Fibroblast of the conjunctiva (primary cell): ENCODE results near the gene HSPA1A.

Experiments
- DNase-seq: peaks from one replicate; pipeline ENCODE4 v3.0.0-alpha.2; 2010; ENCODE audit warnings: low read depth

HSPA1A gene

DNA sequence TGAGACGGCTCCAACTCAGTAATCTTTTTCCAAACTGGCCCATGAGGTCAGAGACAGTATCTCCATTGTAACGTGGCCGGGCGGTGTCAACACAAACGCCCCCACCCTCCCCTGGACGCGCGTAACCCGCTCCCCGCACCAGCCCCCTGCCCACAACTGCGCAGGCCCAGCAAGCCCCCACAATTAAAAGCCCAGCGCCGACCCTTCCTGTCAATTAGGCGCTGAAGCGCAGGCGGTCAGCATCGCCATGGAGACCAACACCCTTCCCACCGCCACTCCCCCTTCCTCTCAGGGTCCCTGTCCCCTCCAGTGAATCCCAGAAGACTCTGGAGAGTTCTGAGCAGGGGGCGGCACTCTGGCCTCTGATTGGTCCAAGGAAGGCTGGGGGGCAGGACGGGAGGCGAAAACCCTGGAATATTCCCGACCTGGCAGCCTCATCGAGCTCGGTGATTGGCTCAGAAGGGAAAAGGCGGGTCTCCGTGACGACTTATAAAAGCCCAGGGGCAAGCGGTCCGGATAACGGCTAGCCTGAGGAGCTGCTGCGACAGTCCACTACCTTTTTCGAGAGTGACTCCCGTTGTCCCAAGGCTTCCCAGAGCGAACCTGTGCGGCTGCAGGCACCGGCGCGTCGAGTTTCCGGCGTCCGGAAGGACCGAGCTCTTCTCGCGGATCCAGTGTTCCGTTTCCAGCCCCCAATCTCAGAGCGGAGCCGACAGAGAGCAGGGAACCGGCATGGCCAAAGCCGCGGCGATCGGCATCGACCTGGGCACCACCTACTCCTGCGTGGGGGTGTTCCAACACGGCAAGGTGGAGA is at the start of gene HSPA1A, which contains the start of gene HSPA1L:
TSS of gene HSPA1A (plus strand) at position 519 of the 814 bp plus-strand sequence. CDS start at position 733, 214 bp downstream.
TSS of gene HSPA1L (minus strand) at position 259 of the 814 bp plus-strand sequence. CDS start 3,311 bp downstream, outside the sequence.
- DNase-seq = peak; percentile 92

DNA sequence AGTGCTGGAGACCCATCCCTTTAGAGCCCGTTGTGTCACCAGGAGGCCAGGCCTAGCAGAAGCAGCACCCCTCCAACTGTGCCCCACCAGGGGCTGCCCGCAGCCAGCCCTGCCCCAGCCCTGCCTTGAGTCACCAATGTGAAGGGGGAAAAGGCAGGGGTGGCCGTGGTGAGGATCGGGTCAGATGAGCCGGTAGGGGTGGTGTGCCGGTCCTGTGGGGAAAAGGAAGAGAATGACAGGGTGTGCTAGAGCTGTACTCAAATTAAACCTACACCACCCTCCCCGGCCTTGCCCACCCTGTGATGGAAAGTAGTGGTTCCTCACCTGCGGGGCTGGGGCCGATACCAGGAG is 49.8 kb upstream of the HSPA1A start:
- no peak for DNase-seq

DNA sequence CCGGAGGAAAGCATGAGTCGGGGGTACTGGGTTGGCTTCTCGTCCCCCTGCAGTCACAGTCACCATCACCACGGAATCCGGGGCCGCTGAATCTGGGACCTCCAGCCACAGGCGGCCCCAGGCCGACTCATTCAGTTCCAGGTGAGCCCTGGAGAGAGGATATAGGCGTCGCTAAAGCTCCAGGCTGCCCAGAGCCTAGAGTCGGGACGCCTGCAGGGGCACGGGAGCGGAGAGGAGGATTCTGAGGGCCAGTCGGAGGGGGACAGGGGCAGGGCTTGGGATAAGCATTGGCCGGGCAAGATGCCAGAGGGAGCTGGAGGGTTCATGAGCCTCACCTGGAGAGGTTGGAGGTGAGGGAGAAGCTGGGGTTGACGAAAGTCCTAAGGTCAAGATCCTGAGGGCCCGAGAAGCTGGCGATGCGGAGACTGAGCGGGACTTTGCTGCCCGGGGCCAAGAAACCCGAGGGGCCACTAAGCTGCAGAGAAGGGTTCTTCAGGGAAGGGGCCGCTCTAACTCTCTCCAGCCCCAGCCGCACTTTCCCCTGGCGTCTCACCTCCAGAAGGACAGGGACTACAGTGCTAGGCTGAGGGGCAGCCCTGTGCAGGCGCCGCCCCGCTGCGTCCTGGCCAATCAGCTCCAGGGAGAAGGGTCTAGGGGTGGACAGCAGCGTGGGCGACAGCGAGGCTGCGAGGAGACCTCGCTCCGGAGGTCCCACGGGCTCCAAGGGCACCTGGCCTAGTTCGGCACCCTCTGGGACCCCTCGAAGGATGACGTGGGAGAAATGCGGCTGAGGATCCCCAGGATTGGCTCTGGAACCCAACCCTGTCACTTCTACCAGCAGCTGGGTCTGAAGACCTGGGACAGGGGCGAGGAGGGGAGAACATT is 49.2 kb upstream of the HSPA1A start:
- DNase-seq = no peak

DNA sequence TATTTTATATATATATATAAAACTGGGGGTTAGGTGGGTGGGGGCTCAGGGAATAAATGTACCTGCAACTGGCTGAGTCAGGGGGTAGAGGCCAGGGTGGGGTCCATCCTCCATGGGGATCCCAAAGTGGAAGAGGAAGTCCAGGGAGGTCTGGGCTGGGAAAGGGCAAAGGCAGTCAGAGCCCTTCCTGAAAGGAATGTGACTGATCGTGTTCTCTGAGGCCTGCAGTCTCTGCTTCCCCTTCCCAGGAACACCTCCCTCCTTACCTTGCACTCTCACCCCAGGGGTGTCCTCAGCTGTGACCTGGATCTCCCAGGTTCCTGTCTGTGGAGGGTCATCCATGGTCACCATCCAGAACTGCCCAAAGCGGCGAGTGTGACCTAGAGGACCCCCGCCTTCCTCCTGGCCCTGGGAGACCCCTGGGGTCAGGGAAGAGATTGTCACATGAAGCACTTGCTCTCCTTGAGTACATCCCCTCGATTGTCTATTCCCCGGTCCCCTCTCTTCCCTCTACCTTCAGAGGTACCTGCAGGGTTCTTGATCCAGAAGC is 48.2 kb upstream of the HSPA1A start:
- no peak for DNase-seq

DNA sequence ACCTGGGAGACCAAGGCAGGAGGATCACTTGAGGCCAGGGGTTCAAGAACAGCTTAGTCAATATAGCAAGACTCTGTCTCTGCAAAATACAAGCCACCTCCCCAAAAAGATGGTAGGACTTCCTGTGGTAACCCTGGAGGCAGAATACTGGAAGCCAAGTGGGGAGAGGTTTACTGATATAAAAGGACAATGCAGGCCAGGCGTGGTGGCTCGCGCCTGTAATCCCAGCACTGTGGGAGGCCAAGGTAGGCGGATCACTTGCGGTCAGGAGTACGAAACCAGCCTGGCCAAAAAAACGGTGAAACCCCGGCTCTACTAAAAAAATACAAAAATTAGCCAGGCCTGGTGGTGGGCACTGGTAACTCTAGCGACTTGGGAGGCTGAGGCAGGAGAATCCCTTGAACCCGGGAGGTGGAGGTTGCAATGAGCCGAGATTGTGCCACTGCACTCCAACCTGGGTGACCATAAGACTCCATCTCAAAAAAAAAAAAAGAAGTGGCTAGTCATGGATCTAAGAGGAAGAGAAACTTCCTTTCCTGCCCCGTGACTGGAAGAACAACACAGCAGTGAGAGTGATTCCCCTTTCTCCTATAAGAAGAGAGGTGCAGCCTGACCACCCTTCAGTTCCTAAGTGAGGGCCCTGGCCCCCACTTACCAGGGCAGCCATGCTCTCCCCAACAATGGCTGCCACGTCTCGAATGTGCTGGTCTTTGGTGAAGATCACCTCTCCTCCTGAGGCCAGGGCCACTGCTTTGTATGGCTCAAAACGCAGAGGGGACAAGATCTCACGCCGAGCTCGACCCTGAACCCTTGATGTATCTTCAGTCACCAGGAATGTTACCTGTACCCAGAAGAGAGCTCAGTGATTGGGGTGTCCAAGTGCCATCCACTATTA is 46.7 kb upstream of the HSPA1A start:
- DNase-seq = no peak

DNA sequence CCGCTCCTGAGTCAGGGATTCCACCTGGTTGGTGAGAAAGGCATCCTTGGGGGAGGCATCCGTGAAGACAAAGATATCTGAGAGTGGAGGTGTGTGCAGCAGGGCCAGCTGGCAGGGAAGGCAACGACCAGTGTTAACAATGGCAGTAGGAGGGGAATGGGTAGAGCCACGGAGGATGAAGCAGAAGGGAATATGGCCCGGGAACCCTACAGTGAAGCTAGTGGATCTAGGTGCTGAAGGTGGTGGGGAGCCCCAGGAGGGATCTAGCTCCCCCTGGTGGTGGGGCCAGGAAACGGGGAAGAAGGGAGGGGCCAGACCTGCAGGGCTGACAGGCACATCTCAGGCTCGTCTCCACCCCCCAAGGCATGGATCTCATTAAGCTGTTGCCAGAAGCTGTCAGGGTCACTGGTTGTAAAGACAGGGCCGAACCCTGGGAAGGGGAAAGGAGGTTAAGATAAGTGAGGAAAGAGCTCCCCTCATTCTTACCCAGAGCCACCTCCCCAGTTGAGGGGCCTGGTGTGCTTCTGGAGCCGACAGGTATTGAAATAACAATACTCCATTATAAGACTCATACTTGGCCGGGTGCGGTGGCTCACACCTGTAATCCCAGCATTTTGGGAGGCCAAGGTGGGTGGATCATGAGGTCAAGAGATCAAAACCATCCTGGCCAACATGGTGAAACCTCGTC is 45.5 kb upstream of the HSPA1A start:
- no peak for DNase-seq

DNA sequence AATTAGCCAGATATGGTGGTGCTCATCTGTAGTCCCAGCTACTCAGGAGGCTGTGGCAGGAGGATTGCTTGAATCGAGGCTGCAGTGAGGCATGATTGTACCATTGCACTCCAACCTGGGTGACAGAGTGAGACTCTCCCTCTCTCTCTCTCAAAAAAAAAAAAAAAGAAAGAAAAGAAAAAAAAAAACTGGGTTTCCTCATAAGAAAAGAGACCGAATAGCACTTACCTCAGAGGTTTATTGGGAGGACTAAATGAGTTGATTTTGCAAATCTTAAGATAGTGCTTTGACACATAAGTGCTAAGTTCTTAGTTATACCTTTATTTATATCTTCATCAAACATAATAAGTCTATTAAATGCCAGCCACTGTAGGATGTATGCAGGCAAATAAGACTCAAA is 44.5 kb upstream of the HSPA1A start:
- DNase-seq = no peak

DNA sequence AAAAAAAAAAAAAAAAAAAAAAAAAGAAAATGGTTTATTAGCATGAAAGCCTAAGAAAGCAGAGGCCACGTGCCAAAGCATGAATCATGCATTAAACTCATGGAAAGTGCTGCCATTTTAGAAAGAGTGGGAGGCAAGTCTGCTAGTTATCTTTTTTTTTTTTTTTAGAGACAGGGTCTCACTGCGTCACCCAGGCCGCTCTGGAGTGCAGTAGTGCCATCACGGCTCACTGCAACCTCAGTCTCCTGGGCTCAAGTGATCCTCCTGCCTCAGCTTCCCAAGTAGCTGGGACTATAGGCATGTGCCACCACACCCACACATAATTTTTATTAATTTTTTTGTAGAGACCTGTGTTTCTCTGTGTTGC is 43.4 kb upstream of the HSPA1A start:
- no peak for DNase-seq

DNA sequence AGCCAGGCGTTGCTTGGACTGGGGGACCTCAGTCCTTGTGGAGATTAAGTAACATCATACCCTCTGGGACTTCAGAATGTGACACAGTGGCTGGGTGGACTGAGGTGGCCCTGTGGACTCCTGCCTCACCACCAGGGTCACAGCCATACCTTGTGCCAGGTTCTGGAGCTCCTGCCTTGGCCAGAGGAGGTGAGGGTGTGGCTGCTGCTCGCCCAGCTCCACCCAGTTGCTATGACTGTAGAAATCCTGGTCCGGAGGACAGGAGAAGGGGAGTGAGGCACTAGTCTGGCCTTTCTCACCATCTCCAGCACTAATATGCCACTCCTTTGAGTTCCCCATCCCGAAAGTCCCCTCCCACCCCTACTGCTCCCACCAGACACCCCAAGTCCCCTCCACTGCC is 40.2 kb upstream of the HSPA1A start:
- no peak for DNase-seq

DNA sequence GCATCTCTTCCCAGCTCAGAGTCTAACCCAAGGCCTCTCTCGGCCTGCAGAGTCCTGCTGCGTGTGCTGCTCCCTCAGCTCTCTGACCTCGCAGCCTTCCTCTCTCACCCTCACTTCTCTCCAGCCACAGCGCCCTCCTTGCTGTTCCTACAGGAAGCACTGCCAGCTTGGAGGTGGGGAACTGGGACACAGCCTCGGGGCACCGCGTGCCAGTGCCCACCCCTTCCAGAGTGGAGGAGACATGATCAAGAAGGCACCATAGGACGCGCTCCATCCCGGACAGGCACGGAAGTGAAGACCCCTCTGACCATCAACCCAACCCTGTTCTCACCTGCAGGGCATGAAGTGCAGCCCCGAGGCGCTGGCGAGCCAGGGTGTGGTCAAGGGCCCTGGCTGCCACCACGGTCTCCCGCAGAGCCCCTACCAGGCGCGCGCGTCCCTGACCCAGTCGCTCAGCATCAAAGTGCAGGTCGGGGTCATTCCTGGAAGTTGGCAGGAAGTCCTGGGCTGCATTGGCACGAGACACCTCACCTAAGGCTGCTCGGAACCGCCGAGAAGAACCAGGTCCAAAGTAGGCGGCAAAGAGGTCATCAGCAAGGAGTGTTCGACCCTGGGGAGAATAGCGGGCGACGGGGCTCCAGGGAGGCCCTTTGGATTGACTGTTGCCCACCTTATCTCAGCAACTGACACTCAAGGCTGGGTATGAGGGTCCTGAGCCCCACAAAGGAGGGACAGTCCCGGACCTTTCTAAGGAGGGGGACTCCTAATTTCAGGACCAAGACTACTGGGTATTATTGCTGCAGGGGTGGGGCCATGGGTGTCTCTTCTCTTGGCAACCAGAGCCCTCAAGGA is 39.5 kb upstream of the HSPA1A start:
- no peak for DNase-seq

DNA sequence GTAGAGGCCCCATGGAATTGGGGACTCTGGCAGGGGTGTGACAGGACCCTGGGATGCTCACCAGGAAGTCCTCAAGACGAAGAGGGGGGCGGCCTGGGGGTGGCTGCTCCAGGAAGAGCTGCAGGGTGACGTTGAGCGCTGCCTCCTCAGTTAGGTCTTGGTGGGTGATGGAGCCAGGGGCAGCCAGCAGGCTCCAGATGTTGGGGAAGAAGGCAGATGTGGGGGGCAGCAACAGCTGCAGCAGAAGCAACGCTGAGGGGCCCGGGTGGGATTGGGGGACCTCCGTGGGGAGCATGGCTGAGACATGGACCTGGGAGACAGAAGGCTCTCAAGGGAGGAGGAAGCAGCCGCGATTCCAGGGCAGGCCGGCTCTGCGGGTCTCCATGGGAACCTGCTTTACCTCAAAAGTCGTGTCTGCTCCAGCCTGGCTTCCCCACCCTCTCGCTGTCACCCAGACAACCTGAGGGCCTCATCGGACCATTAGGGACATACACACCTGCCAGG is 38.8 kb upstream of the HSPA1A start:
- DNase-seq = no peak

DNA sequence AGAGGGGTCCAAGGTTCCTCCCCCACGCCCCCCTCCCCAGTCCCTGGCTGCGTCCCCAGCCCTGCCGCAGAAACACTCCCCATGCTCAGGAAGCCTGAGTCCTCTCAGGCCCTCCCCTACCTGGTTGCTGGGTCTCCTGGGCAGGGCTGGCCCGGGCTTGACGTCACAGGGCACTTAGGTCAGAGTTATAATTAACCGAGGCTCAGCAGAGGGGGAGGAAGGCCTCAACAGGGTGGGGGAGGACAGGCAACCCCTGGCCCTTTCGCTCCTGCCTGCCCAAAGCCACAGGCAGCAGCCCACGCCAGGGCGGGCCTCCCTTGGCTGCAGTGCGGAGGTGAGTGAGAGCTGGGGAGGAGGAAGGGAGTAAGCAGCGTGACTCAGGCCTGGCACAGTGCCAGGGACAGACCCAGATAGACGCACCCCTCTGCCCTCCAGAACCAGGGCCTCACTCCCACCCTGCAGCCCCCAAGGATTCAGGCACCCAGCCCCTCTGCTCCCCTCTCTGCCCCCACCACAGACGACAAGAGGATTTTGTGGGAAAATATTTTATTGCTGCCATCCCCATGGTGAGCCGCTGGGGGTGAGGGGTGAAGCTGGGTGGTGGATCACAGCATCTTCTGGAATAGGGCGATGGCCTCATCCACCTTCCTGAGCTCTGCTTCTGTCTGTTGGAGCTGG is 38.2 kb upstream of the HSPA1A start, which contains the start of gene VWA7:
TSS of gene VWA7 (minus strand) at position 340 of the 678 bp plus-strand sequence. CDS start 549 bp downstream, outside the sequence.
- DNase-seq = peak; percentile 37

DNA sequence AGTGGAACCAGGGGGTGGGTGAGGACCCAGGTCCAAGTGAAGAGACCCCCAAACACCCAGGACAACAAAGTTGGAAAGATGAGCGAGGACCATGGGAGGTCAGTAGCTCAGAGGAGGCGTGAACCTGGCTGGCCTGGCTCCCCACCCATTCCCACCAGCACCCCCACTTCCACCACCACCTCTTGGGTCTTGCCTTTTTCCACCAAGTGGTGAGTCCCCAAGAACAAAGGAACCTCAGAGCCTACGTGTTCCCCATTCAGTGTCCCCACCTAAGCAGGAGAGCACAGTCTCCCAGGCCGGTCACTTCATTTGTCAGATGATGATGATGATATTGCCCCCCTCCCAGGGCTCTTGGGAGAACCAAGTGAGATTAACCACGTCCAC is 37.7 kb upstream of the HSPA1A start:
- DNase-seq = no peak

DNA sequence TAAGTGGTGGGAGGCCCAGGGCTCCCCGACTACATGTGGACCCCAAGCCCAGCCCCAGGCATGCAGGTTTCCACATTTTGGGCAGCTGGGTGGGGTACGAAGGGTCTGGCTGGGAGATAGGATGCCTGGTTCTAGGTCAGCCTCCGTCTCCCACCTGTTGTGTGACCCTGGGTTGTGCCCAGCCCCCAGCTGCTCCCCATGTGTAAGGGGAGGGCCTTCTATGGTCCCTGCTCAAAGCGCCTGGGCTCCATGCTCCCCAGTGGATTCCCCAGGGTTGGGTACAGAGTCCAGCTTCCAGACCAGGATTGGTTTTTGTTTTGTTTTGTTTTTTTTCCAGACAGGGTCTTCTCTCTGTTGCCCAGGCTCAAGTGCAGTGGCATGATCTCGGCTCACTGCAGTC is 37.1 kb upstream of the HSPA1A start:
- no peak for DNase-seq

DNA sequence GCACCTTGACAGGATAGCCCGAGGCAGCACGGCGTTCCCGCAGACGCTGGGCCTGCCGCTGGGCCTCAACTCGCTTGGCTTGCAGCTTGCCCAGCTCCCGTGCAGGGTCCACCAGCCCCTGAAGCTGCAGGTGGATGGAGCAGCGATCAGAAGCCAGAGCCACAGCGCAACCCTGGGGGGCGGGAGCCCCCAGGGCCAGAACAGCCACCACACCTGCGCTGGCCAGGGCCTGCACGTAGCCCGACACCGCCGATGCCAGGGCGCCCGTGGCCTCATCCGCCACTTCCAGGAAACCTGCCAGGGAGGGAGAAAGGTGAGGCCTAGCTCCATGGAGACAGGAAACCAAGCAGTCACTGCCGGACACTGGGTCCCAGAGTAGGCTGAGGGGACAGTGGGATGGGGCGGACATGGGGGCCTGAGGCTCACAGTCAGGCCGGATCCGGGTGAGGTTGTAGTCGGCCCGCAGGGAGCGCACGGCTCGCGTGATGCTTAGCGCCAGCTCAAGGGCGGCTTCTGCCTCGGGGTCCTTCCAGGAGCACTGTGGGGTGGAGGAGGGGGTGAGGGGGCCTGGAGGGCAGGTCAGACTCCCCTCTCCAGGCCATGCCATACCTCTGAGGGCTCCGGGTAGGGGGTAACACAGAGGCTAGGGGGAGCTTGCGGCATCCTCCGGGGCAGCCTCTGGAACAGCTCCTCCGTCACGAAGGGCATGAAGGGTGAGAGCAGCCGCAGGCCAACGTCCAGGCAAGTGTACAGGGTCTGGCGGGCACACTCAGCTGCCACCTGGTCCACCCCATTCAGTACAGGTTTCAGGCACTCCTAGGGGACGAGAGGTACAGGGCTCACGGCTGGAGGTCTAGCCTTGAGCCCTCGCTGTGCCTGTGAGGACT is 36.1 kb upstream of the HSPA1A start:
- no peak for DNase-seq

DNA sequence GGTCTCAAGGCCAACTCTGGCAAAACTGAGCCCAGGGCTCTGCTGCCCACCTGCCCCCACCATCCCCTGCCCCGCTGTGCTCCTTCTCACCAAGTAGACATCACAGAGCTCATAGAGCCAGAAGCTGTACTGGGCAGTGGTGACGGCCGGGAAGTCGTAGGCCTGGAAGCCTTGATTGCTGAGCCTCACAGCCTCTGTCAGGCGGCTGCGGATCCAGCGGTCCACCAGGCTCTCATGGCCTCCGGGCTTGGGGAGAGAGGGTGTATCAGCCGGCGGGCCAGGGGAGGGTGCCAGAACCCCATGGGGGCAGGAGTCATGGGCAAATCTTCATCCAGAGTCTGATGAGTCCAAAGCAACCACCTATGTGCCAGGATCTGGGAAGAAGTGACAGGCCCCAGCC is 35.4 kb upstream of the HSPA1A start:
- DNase-seq = no peak

DNA sequence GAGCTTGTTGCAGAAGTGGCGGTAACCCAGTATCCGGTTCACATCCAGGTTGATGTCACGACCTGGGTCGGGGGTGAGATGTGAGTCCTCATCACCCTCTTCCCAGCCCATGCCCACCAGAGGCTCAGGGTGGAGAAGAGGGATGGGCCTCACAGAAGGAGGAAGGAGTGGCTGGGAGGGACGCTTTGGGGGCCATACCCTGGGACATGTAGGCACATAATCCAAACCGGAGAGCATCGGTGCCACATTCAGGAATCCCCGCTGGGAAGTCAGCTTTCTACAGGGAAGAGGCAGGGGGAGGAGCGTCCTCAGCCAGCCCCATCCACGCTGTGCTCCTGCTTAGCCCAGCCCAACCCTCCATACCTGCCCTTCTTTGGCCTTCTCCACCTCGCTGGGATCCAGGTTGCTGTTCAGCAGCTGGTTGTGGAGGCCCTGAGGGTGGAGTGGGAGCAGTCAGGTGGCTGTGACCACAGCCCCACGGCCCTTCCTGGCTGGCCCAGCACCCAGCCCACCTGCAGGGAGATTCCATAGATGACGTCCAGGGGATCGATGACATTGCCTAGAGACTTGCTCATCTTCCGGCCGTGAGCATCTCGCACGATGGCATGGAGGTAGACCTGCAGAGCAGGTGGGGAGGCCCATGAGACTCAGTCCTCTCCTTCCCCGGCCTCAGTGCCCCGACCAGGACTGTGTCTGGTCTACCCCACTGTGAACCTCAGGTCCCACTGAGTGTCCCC is 34.7 kb upstream of the HSPA1A start:
- no peak for DNase-seq
